Measurements from ENCODE around the gene COMMD4.
"Not testable (repeated sequence)": the region's sequence is repeated elsewhere in the genome, so short reads cannot be mapped to it uniquely, and the experiment has no call there.

The COMMD4 gene

DNA sequence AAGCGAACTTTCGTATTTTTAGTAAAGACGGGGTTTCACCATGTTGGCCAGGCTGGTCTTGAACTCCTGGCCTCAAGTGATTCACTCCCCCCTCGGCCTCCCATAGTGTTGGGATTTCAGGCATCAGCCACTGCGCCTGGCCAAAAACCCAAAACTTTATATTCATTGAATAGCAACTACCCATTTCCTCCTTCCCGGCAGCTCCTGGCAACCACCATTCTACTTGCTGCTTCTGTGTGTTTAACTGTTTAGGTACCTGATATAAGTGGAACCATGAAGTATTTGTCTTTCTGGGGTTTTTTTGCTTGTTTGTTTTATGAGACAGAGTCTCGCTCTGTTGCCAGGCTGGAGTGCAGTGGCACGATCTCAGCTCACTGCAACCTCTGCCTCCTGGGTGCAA is 8.1 kb downstream of the COMMD4 start:
- not testable (repeated sequence) for ATAC-seq (ENCODE audit: low read depth); H3K36me3 Mint-ChIP-seq; H3K4me3 Mint-ChIP-seq; H3K9me3 Mint-ChIP-seq; DNase-seq (ENCODE audit: low spot score in 2 of 2); H3K27me3 Mint-ChIP-seq
- H3K4me1 Mint-ChIP-seq: peaks cover 19% of the 10 kb centered on the region
- H3K27ac Mint-ChIP-seq: peak overlapping the region; percentile 99

DNA sequence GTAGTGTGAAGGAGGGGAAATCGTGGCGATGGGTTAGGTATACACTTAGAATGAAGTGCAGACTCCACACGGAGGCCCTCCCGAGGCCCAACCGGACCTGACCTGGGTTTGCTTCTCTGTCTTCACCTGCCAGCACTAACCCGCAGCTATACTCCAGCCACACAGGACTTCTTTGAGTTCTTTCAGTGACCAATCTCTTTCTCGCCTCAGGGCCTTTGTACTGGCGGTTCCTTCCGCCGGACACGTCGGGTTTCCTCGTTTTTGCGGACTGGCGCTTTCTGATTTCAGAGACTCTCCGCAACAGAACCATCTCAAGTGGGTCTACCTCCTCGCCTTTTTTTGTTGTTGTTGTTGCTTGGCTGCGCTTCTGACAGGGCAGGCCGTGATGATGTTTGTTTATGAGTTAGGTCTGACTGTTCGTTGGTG is 10.9 kb downstream of the COMMD4 start, which contains the start of gene NEIL1:
TSS of gene NEIL1 (plus strand) at position 244 of the 426 bp plus-strand sequence. CDS start 1,867 bp downstream, outside the sequence.
- H3K36me3 Mint-ChIP-seq: peaks cover 3% of the 10 kb centered on the region
- H3K4me1 Mint-ChIP-seq: peaks cover 30% of the 10 kb centered on the region
- peak within 1 kb of the TSS; percentile 99 for H3K27ac Mint-ChIP-seq
- DNase-seq (ENCODE audit: low spot score in 2 of 2) (no peak), ATAC-seq (ENCODE audit: low read depth) (no peak)
- peak within 1 kb of the TSS; percentile 89 for H3K4me3 Mint-ChIP-seq
- H3K27me3 Mint-ChIP-seq: no peaks in the 10 kb centered on the region
- peaks cover 5% of the 10 kb centered on the region for H3K9me3 Mint-ChIP-seq

DNA sequence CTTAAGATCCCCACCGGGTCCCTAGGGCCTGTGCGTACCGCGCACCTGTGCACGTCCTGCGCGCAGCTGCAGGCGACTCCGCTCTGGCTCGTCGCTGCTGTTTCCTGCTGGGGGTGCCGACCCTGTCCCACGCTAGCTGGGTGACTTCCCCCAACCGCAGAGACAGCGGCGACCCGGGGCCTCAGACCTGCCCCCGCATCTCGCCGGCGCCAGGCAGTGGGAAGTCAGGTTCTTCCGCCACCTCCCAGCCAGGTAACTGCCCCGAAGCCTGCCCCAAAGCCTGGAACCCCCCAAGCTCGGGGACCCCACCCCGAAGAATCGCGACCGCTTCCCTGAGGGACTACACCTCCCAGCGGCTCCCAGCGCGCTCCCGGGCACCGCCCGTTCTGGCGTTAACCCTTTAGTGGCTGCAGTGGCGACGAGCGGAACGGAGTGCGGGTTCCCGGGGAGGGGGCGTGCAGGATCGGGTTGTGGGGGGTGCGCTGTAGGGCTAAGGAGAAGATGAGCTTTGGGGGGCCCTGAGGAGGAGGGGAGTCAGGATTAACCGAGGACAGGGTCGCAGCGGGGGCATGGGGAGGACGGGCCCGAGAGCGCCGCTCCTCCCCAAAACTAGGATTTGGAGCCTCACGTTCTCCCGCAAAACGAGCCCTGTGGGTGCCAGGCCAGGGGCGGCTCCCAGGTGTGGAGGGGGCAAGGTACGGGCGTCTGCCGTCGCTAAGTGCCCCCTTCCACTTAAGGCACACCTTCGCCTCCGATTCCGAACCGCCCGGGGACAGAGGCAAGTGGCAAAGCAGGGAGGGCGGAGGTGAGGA is 11.6 kb downstream of the COMMD4 start:
- Mint-ChIP-seq H3K27me3 (no peaks in the 10 kb centered on the region), H3K4me1 (peaks cover 30% of the 10 kb centered on the region), H3K4me3 (peak overlapping the region; percentile 89), H3K36me3 (peaks cover 3% of the 10 kb centered on the region), H3K27ac (peak overlapping the region; percentile 99), H3K9me3 (peaks cover 5% of the 10 kb centered on the region)
- DNase-seq (ENCODE audit: low spot score in 2 of 2) (peak; percentile 88 to 89), ATAC-seq (ENCODE audit: low read depth) (peak; percentile 75)

DNA sequence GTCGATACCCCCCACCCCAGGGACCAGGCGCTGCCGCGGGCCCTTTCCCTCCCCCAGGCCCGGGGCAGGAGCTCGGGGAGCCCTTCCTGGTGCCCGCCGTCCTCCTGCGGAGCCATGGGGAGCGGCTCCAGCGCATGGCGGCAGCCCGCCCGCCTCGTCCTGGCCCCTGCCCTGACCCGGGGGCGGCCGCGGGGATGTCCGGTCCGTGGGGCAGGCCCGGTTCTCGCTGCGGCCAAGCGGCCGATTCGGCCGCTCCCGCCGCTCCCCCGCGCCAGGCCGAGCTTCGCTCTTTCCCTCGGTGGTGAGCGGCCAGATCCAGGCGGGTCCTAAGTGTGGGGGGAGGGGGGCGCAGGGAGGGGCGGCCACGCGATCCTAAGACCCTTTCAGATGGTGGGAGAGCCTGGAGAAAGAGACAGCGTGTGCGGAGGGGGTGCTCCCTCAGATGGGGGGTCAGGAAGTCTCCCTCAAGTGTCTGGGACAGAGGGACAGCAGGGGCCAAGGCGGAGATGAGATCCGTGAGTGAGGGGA is 12.2 kb downstream of the COMMD4 start:
- H3K36me3 Mint-ChIP-seq: peaks cover 3% of the 10 kb centered on the region
- H3K9me3 Mint-ChIP-seq: peaks cover 5% of the 10 kb centered on the region
- H3K27ac Mint-ChIP-seq: peak overlapping the region; percentile 99
- no peak for ATAC-seq (ENCODE audit: low read depth)
- H3K27me3 Mint-ChIP-seq: no peaks in the 10 kb centered on the region
- DNase-seq (ENCODE audit: low spot score in 2 of 2): no peak
- peaks cover 30% of the 10 kb centered on the region for H3K4me1 Mint-ChIP-seq
- peak overlapping the region; percentile 89 for H3K4me3 Mint-ChIP-seq

DNA sequence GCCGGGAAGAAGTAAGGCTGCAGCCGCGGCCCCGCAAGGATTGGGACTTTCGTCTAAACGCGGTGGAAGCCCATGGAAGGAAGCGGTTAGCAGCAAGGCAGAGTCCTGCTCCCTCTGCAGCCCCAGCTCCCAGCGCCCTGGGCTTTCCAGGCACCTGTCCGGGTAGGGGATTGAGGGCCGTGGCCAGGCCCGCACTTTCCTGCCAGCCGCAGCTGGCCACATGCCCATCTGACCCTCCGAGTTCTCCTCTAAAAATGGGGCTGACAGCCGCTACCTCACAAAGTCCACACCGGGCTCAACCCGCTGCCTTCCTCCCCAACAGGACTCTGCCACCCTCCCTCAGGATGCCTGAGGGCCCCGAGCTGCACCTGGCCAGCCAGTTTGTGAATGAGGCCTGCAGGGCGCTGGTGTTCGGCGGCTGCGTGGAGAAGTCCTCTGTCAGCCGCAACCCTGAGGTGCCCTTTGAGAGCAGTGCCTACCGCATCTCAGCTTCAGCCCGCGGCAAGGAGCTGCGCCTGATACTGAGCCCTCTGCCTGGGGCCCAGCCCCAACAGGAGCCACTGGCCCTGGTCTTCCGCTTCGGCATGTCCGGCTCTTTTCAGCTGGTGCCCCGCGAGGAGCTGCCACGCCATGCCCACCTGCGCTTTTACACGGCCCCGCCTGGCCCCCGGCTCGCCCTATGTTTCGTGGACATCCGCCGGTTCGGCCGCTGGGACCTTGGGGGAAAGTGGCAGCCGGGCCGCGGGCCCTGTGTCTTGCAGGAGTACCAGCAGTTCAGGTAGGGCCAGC is 12.9 kb downstream of the COMMD4 start:
- peak in 1 of 2 donors; percentile 38 for DNase-seq (ENCODE audit: low spot score in 2 of 2)
- no peaks in the 10 kb centered on the region for H3K27me3 Mint-ChIP-seq
- no peak for ATAC-seq (ENCODE audit: low read depth)
- peaks cover 3% of the 10 kb centered on the region for H3K36me3 Mint-ChIP-seq
- H3K4me3 Mint-ChIP-seq: peak overlapping the region; percentile 73
- peaks cover 30% of the 10 kb centered on the region for H3K4me1 Mint-ChIP-seq
- H3K9me3 Mint-ChIP-seq: peaks cover 5% of the 10 kb centered on the region
- H3K27ac Mint-ChIP-seq: peak overlapping the region; percentile 99

DNA sequence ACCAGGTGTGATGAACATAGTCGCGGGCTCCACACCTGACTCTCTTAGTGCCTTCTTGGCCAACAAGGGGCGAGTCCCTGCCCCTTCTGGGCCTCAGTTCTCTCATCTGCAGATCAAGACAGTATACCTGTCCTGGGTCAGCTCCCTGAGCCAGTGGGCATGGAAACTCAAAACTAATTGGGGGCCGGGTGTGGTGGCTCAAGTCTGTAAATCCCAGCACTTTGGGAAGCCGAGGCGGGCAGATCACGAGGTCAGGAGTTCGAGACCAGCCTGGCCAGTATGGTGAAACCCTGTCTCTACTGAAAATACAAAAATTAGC is 13.4 kb downstream of the COMMD4 start:
- H3K27me3 Mint-ChIP-seq; DNase-seq (ENCODE audit: low spot score in 2 of 2); ATAC-seq (ENCODE audit: low read depth); H3K36me3 Mint-ChIP-seq; H3K9me3 Mint-ChIP-seq: not testable (repeated sequence)
- Mint-ChIP-seq H3K4me1 (peaks cover 27% of the 10 kb centered on the region), H3K4me3 (peak overlapping the region; percentile 67), H3K27ac (peak overlapping the region; percentile 99)

DNA sequence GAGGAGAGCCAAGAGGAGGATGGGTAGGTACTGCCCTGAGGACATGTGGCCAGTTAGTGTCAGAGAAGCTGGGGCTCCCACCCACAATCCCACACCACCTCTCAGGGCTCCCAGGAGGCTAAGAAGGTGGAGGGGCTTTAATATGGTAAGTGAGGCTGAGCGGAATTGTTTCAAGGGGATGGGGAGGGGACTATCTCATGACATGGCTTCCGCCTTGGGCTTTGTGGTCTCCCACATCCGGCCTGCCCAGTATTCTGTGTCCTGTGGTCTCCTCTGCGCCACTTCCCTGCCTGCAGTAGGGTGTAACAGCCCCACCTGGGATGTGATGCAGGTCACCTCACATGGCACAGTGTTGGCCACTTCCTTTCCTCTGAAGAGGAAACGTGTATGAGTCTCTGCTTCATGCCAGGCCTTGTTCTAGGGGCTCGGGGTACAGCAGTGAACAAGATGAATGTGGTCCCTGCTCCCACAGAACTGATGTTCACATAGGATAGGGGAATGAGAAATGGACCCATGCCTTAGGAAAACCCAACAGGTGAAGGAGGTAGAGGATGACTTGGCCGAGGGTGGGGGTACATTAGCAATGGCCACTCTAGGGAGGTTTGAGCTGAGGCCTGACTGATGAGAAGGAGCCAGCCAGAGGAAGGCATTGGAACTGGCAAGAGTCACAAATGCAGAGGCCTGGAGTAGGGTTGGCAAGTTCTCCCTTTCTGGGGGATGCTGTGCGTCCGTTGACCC is 14.2 kb downstream of the COMMD4 start:
- Mint-ChIP-seq H3K9me3 (peaks cover 5% of the 10 kb centered on the region), H3K27me3 (no peaks in the 10 kb centered on the region), H3K4me3 (peak overlapping the region; percentile 67), H3K27ac (peak overlapping the region; percentile 99), H3K4me1 (peaks cover 27% of the 10 kb centered on the region), H3K36me3 (peaks cover 5% of the 10 kb centered on the region)
- ATAC-seq (ENCODE audit: low read depth): peak; percentile 67
- peak; percentile 80 to 89 for DNase-seq (ENCODE audit: low spot score in 2 of 2)

DNA sequence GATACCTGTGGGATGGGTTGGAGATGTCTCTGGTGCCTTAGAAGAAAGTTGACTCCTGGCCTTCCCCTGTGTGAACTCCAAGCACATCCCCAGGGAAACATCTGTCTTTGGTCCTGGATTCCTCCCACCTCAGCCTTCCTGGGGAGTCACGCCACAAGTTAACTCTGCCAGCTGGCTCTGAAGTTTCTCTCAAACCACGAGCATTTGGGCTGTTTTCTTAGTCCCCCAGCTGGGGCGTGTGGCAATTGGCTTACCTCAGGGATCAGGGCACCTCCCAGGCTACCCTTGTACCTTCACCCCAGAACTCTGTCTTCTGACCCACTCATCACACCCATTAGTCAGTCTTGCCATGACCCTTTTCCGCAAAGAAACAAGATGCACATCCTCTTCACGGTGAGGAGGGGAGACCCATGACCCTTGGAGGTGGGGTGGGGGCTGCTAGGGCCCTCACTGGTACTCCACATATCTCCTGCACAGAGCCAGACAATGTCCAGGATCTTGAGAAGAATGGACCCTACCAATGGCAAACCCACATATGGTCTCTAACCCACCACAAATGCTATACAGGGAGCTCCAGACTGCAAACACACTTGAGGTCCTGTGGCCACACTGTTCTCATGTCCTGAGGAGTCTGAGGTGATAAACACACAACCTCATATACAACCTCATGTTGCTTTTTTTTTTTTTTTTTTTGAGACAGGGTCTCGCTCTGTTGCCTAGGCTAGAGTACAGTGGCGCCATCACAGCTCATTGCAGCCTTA is 14.9 kb downstream of the COMMD4 start:
- DNase-seq (ENCODE audit: low spot score in 2 of 2) (no peak), ATAC-seq (ENCODE audit: low read depth) (no peak)
- H3K27ac Mint-ChIP-seq: peak overlapping the region; percentile 99
- H3K36me3 Mint-ChIP-seq: peaks cover 7% of the 10 kb centered on the region
- no peak overlapping the region for H3K4me3 Mint-ChIP-seq
- H3K27me3 Mint-ChIP-seq: no peaks in the 10 kb centered on the region
- H3K9me3 Mint-ChIP-seq: peaks cover 5% of the 10 kb centered on the region
- peaks cover 23% of the 10 kb centered on the region for H3K4me1 Mint-ChIP-seq

DNA sequence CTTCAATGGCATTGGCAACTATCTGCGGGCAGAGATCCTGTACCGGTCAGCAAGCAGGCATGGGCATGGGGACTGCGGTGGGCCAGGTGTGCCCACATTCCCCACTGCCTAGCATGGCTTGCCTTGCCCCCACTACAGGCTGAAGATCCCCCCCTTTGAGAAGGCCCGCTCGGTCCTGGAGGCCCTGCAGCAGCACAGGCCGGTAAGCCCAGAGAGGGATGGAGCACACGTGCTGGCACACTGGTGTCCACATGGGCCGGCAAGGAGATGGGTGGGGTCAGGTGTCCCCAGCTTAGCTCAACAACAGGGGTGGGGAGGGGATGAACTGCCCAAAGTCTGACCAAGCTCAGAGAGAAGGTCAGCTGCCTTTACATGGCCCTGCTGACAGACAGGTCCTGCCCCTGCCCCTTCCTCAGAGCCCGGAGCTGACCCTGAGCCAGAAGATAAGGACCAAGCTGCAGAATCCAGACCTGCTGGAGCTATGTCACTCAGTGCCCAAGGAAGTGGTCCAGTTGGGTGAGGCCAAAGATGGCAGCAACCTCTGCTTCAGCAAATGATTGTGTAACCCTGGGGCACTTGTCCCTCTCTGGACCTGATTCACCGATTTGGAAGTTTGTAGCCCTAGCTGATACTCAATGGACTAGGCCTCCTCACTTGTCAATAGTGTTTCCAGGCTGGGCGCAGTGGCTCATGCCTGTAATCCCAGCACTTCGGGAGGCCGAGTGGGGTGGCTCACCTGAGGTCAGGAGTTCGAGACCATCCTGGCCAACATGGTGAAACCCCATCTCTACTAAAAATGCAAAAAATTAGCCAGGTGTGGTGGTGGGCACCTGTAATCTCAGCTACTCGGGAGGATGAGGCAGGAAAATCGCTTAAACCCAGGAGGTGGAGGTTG is 16.6 kb downstream of the COMMD4 start:
- no peak for DNase-seq (ENCODE audit: low spot score in 2 of 2)
- Mint-ChIP-seq H3K27ac (peak overlapping the region; percentile 99), H3K4me3 (no peak overlapping the region), H3K36me3 (peaks cover 12% of the 10 kb centered on the region), H3K27me3 (no peaks in the 10 kb centered on the region), H3K9me3 (peaks cover 5% of the 10 kb centered on the region), H3K4me1 (peaks cover 14% of the 10 kb centered on the region)
- ATAC-seq (ENCODE audit: low read depth): no peak

DNA sequence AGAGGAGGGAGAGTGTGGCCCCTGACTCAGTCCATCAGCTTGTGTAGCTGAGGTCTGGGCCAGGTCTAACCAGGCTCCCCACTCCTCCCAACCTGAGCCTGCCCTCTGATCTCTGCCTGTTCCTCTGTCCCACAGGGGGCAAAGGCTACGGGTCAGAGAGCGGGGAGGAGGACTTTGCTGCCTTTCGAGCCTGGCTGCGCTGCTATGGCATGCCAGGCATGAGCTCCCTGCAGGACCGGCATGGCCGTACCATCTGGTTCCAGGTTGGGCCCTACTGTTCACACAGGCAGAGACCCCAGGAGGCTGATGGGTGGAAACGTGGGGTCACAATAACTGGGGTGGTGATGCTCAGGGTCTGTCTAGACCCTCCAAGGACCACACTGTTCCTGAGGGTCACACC is 17.7 kb downstream of the COMMD4 start:
- DNase-seq (ENCODE audit: low spot score in 2 of 2) (no peak), ATAC-seq (ENCODE audit: low read depth) (no peak)
- Mint-ChIP-seq H3K36me3 (peaks cover 14% of the 10 kb centered on the region), H3K27me3 (no peaks in the 10 kb centered on the region), H3K4me3 (no peak overlapping the region), H3K27ac (no peak overlapping the region), H3K4me1 (peaks cover 11% of the 10 kb centered on the region), H3K9me3 (peaks cover 5% of the 10 kb centered on the region)

DNA sequence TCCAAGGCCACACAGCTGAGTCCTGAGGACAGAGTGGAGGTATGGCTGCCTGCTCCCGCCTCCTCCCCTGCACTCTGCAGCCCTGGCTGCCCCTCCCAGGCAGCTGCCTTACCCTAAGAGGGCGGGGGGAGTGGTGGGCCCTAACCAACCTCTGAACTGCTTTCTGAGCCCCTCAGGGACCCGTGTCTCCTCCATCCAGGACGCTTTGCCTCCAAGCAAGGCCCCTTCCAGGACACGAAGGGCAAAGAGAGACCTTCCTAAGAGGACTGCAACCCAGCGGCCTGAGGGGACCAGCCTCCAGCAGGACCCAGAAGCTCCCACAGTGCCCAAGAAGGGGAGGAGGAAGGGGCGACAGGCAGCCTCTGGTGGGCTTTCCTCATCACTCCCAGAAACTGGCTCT is 18.6 kb downstream of the COMMD4 start:
- H3K27ac Mint-ChIP-seq: peak overlapping the region; percentile 56
- peaks cover 11% of the 10 kb centered on the region for H3K4me1 Mint-ChIP-seq
- ATAC-seq (ENCODE audit: low read depth) (no peak), DNase-seq (ENCODE audit: low spot score in 2 of 2) (no peak)
- no peak overlapping the region for H3K4me3 Mint-ChIP-seq
- peaks cover 5% of the 10 kb centered on the region for H3K9me3 Mint-ChIP-seq
- peaks cover 14% of the 10 kb centered on the region for H3K36me3 Mint-ChIP-seq
- no peaks in the 10 kb centered on the region for H3K27me3 Mint-ChIP-seq

DNA sequence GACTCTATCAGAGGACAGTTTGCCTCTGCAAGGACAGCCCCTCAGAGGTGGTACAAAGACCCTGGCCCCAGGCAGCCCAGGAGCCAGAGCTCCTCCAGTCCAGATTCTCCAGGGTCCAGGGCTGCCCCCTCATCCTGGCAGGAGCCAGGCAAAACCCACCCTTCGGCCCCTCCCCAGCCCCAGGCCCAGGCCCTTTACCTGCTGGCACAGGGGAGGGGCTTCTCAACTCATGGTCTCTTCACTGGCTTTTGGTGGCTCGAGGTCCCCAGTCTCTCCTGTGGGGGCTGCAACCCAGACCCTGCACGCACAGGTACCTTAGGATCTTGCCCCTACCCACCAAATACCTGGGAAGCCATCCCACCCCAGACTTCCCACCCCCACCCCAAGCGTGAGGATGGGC is 19.5 kb downstream of the COMMD4 start:
- Mint-ChIP-seq H3K27ac (no peak overlapping the region), H3K36me3 (peaks cover 14% of the 10 kb centered on the region), H3K4me3 (no peak overlapping the region), H3K4me1 (peaks cover 4% of the 10 kb centered on the region), H3K27me3 (no peaks in the 10 kb centered on the region), H3K9me3 (no peaks in the 10 kb centered on the region)
- ATAC-seq (ENCODE audit: low read depth) (no peak), DNase-seq (ENCODE audit: low spot score in 2 of 2) (no peak)

Measured in memory B cell (primary cell).